ENCODE results near the gene STPG3.

STPG3 gene

GRCh38 chr9:137217276-137218211 is 33.5 kb upstream of the STPG3 start:
- TF ChIP-seq, protein P1, sequence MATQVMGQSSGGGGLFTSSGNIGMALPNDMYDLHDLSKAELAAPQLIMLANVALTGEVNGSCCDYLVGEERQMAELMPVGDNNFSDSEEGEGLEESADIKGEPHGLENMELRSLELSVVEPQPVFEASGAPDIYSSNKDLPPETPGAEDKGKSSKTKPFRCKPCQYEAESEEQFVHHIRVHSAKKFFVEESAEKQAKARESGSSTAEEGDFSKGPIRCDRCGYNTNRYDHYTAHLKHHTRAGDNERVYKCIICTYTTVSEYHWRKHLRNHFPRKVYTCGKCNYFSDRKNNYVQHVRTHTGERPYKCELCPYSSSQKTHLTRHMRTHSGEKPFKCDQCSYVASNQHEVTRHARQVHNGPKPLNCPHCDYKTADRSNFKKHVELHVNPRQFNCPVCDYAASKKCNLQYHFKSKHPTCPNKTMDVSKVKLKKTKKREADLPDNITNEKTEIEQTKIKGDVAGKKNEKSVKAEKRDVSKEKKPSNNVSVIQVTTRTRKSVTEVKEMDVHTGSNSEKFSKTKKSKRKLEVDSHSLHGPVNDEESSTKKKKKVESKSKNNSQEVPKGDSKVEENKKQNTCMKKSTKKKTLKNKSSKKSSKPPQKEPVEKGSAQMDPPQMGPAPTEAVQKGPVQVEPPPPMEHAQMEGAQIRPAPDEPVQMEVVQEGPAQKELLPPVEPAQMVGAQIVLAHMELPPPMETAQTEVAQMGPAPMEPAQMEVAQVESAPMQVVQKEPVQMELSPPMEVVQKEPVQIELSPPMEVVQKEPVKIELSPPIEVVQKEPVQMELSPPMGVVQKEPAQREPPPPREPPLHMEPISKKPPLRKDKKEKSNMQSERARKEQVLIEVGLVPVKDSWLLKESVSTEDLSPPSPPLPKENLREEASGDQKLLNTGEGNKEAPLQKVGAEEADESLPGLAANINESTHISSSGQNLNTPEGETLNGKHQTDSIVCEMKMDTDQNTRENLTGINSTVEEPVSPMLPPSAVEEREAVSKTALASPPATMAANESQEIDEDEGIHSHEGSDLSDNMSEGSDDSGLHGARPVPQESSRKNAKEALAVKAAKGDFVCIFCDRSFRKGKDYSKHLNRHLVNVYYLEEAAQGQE (IDR thresholded peaks at IDR 0.05; ENCODE audit: insufficient read depth in 1 of 2, low read depth in 2 of 2, low read length in 2 of 2) = no peak
- TF ChIP-seq POLR2AphosphoS5 (IDR thresholded peaks at IDR 0.05; ENCODE audit: low read depth, low read length) = peak; percentile 86
- TF ChIP-seq FOXP2 (optimal IDR thresholded peaks at IDR 0.05; ENCODE audit: borderline replicate concordance, extremely low read depth, extremely low read length, insufficient read depth) = no peak
- 0 out of 2 replicates have a peak, but pooled peaks have one; percentile 45 for TF ChIP-seq TAF1 (IDR thresholded peaks at IDR 0.05; ENCODE audit: borderline replicate concordance, insufficient read depth, low read length)
- no peak for TF ChIP-seq SIN3A (IDR thresholded peaks at IDR 0.05; ENCODE audit: borderline replicate concordance, insufficient read depth, low read length)

- no peak for TF ChIP-seq SIN3A (IDR thresholded peaks at IDR 0.05; ENCODE audit: borderline replicate concordance, insufficient read depth, low read length)
- no peak for TF ChIP-seq POLR2AphosphoS5 (IDR thresholded peaks at IDR 0.05; ENCODE audit: low read depth, low read length)
- TF ChIP-seq FOXP2 (optimal IDR thresholded peaks at IDR 0.05; ENCODE audit: borderline replicate concordance, extremely low read depth, extremely low read length, insufficient read depth) = no peak
- TF ChIP-seq, protein P1 (IDR thresholded peaks at IDR 0.05; ENCODE audit: insufficient read depth in 1 of 2, low read depth in 2 of 2, low read length in 2 of 2) = no peak
- no peak for TF ChIP-seq TAF1 (IDR thresholded peaks at IDR 0.05; ENCODE audit: borderline replicate concordance, insufficient read depth, low read length)
These were observed 32.8 kb upstream of the STPG3 start for GRCh38 chr9:137218212-137218753.

GRCh38 chr9:137218754-137219271 is 32.3 kb upstream of the STPG3 start:
- TF ChIP-seq TAF1 (IDR thresholded peaks at IDR 0.05; ENCODE audit: borderline replicate concordance, insufficient read depth, low read length) = no peak
- TF ChIP-seq FOXP2 (optimal IDR thresholded peaks at IDR 0.05; ENCODE audit: borderline replicate concordance, extremely low read depth, extremely low read length, insufficient read depth) = no peak
- TF ChIP-seq SIN3A (IDR thresholded peaks at IDR 0.05; ENCODE audit: borderline replicate concordance, insufficient read depth, low read length) = no peak
- TF ChIP-seq, protein P1 (IDR thresholded peaks at IDR 0.05; ENCODE audit: insufficient read depth in 1 of 2, low read depth in 2 of 2, low read length in 2 of 2) = no peak
- TF ChIP-seq POLR2AphosphoS5 (IDR thresholded peaks at IDR 0.05; ENCODE audit: low read depth, low read length) = no peak

GRCh38 chr9:137219757-137220316 is 31.2 kb upstream of the STPG3 start:
- no peak for TF ChIP-seq TAF1 (IDR thresholded peaks at IDR 0.05; ENCODE audit: borderline replicate concordance, insufficient read depth, low read length)
- TF ChIP-seq, protein P1 (IDR thresholded peaks at IDR 0.05; ENCODE audit: insufficient read depth in 1 of 2, low read depth in 2 of 2, low read length in 2 of 2) = no peak
- no peak for TF ChIP-seq SIN3A (IDR thresholded peaks at IDR 0.05; ENCODE audit: borderline replicate concordance, insufficient read depth, low read length)
- no peak for TF ChIP-seq FOXP2 (optimal IDR thresholded peaks at IDR 0.05; ENCODE audit: borderline replicate concordance, extremely low read depth, extremely low read length, insufficient read depth)
- no peak for TF ChIP-seq POLR2AphosphoS5 (IDR thresholded peaks at IDR 0.05; ENCODE audit: low read depth, low read length)

All from PFSK-1 (cell line).